Stimulated activated CD8-positive, alpha-beta memory T cell treated with anti-CD3 and anti-CD28 coated beads, Interleukin-12 subunit alpha, Interleukin-12 subunit beta, amount 100 ng/mL, for 1 hour (primary cell): ENCODE results near the gene FGF18.
"Not testable (repeated sequence)": the region's sequence is repeated elsewhere in the genome, so short reads cannot be mapped to it uniquely, and the experiment has no call there.

Experiments used
- DNase-seq: peaks from one replicate; pipeline ENCODE4 v3.0.0-alpha.2; 2020; ENCODE audit warnings: low read depth

The FGF18 gene

GRCh38 chr5:171401167-171401947 lies 18.1 kb upstream of the FGF18 start:
- DNase-seq, result no peak

GRCh38 chr5:171402751-171403150 lies 16.7 kb upstream of the FGF18 start:
- DNase-seq, result not testable (repeated sequence)

- DNase-seq, result no peak
Observed at GRCh38 chr5:171405615-171406014, 13.8 kb upstream of the FGF18 start.

- DNase-seq, result no peak
Observed at GRCh38 chr5:171407234-171407633, 12.2 kb upstream of the FGF18 start.

- DNase-seq, result no peak
Observed at GRCh38 chr5:171409164-171410136, 10.0 kb upstream of the FGF18 start.

GRCh38 chr5:171410181-171410580 lies 9.3 kb upstream of the FGF18 start:
- DNase-seq, result no peak

- no peak for DNase-seq
Observed at GRCh38 chr5:171412186-171412585, 7.3 kb upstream of the FGF18 start.

- no peak for DNase-seq
Observed at GRCh38 chr5:171413153-171413910, 6.1 kb upstream of the FGF18 start.

GRCh38 chr5:171413993-171414392 lies 5.5 kb upstream of the FGF18 start:
- DNase-seq, result not testable (repeated sequence)

GRCh38 chr5:171415115-171415730 lies 4.2 kb upstream of the FGF18 start:
- no peak for DNase-seq

GRCh38 chr5:171416160-171417049 lies 3.0 kb upstream of the FGF18 start:
- no peak for DNase-seq

GRCh38 chr5:171418316-171418981 lies 998 bp upstream of the FGF18 start:
- DNase-seq, result no peak

- no peak for DNase-seq
Observed at GRCh38 chr5:171419688-171420430, 412 bp downstream of the FGF18 start.

- DNase-seq, result no peak
Observed at GRCh38 chr5:171420431-171421241, 1.2 kb downstream of the FGF18 start.

GRCh38 chr5:171421331-171422262 lies 2.1 kb downstream of the FGF18 start:
- DNase-seq, result no peak

GRCh38 chr5:171422495-171422894 lies 3.0 kb downstream of the FGF18 start:
- no peak for DNase-seq

GRCh38 chr5:171422902-171423663 lies 3.6 kb downstream of the FGF18 start:
- no peak for DNase-seq
